ENCODE measurements around the gene HIPK2.

- no peak for TF ChIP-seq EZH2 (IDR thresholded peaks at IDR 0.05; ENCODE audit: low read length)
- no peak for TF ChIP-seq CTCF (optimal IDR thresholded peaks at IDR 0.05 in 1 of 3, IDR thresholded peaks at IDR 0.05 in 1 of 3, conservative IDR thresholded peaks at IDR 0.05 in 1 of 3; ENCODE audit: extremely low read depth in 1 of 3, insufficient read depth in 2 of 3, low read length in 3 of 3)
Observed at GRCh38 chr7:139745678-139746143, 32.1 kb downstream of the HIPK2 start.
